Astrocyte (in vitro differentiated cells and primary cell): Measurements from ENCODE around the gene PDP2.

Experiments
- CTCF ChIP-seq: IDR thresholded peaks from 2 replicates; pipeline ENCODE4 v1.5.1; 2011; ENCODE audit warnings: low read depth, mild to moderate bottlenecking, inconsistent platforms, low read length, moderate library complexity; ENCODE audit not compliant: insufficient read depth
- EZH2 ChIP-seq: IDR thresholded peaks from 2 replicates; pipeline ENCODE4 v1.6.1; 2012; ENCODE audit warnings: mild to moderate bottlenecking, low read length, inconsistent platforms; ENCODE audit not compliant: insufficient read depth

DNA sequence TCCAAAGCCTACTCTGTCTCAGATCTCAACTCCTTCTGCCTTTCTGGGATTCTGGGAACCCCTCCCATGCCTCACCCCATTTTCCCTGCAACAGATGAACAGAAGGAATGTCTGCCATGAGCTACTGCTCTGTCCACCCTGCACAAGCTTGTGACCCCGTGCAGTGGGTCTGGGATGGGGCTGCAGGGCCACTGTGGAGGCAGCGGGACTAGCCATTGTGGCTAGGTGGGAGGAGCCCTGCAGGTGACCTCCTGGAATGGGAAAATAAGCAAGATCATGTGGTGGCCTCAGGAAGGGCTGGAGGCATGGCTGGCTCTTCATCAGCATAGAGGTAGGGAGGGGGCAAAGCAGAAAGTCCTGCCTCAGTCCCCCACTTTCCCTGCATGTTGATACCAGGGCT is 13.7 kb downstream of the PDP2 start:
- TF ChIP-seq CTCF = no peak
- no peak for TF ChIP-seq EZH2
